IgD-negative memory B cell (primary cell): ENCODE data around the gene ZFP36. TPM values are rescaled to one million over a fixed set of nuclear protein-coding genes. Genes with fewer than 3 reads are reported as not detected.
A peak's percentile ranks its signal among the peaks of the same experiment; 100 is the strongest.

ENCODE experiments used
- H3K27ac Mint-ChIP-seq, 3 donors: one replicate each; pipeline ENCODE4 v1.8.0; 2020 to 2022; ENCODE audit warnings: mild to moderate bottlenecking in 3 of 3, mixed read lengths in 3 of 3, moderate library complexity in 1 of 3
- H3K27me3 Mint-ChIP-seq: one replicate; pipeline ENCODE4 v1.8.0; 2021; ENCODE audit warnings: mixed read lengths
- H3K36me3 Mint-ChIP-seq: one replicate; pipeline ENCODE4 v1.8.0; 2020; ENCODE audit warnings: mild to moderate bottlenecking, mixed read lengths
- H3K4me1 Mint-ChIP-seq, 3 donors: one replicate each; pipeline ENCODE4 v1.8.0; 2020 to 2022; ENCODE audit warnings: mixed read lengths in 3 of 3, mild to moderate bottlenecking in 1 of 3
- H3K4me3 Mint-ChIP-seq, 4 donors: one replicate each; pipeline ENCODE4 v1.8.0; 2020 to 2022; ENCODE audit warnings: mild to moderate bottlenecking in 4 of 4, mixed read lengths in 4 of 4, moderate library complexity in 3 of 4
- H3K9me3 Mint-ChIP-seq, 3 donors: one replicate each; pipeline ENCODE4 v1.8.0; 2020 to 2021; ENCODE audit warnings: mixed read lengths in 3 of 3, mild to moderate bottlenecking in 1 of 3
- polyA plus RNA-seq: library from polyadenylated mRNA; unstranded; fragments of 300-500 nt; fragmentation: Illumina TruSeq; gene quantifications from one replicate; pipeline ENCODE4 v1.2.3, GENCODE V29; 2021

The ZFP36 gene
- polyA plus RNA-seq, 1 donor from 2014 or later = 579 TPM

DNA sequence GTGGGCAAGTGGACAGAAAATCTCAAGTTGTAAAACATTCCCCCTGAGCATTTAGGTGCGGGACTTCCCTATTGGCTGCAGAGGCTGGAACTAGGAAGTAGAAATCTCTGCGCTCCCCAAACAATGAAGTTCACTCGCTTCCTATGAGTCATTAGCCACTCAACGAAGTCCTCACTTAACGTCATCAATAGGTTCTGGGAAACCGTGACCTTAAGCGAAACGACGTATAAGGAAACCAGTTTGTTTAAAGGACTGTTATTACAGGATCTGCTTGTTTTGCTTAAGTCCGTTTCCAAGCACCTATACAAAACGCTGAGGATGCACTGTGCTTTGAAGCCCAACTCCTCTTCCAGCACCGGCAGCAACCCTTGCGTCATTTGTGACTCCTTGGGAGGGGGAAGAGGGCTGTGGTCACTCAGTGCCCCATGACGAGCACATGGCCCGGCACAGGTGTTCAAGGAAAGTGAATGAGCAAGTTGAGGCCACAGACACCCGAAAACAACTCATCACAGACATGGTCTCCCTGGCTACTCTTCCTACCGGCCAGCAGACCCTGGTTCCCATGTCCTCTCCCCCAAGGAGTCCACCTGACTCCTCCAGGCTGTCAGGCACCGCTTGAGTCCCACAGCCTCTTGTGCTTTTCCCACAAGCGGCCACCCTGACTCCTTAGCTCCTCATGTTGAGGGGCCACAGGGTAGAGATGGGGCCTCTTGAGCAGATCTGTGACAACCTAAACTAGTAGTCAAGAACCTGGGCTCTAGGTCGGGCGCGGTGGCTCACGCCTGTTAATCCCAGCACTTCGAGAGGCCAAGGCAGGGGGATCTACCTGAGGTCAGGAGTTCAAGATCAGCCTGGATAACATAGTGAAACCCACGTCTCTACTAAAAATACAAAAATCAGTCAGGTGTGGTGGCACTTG, 24.3 kb downstream of the ZFP36 start:
- H3K4me3 Mint-ChIP-seq = peak overlapping the region in 2 of 4 donors; percentile 78 to 79
- no peaks in the 10 kb centered on the region for H3K9me3 Mint-ChIP-seq
- no peaks in the 10 kb centered on the region for H3K27me3 Mint-ChIP-seq
- H3K36me3 Mint-ChIP-seq = peaks cover 6% of the 10 kb centered on the region
- peak overlapping the region; percentile 33 to 91 (median 73) for H3K27ac Mint-ChIP-seq
- H3K4me1 Mint-ChIP-seq = peaks cover 18 to 27% (median 26%) of the 10 kb centered on the region in 3 donors

DNA sequence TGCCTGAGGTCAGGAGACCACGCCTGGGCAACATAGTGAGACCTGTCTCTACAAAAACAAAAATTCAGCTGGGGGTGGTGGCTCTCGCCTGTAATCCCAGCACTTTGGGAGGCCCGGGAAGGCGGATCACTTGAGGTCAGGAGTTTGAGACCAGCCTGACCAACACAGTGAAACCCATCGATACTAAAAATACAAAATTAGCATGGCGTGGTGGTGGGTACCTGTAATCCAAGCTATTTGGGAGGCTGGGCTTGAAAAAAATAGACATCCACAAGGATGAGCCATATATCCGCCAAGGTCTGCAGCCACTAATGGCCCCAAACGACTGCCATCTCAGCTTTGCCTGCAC, 26.0 kb downstream of the ZFP36 start:
- H3K4me3 Mint-ChIP-seq = peak overlapping the region in 2 of 4 donors; percentile 17 to 84
- peaks cover 6% of the 10 kb centered on the region for H3K36me3 Mint-ChIP-seq
- no peaks in the 10 kb centered on the region for H3K27me3 Mint-ChIP-seq
- peaks cover 25 to 30% (median 27%) of the 10 kb centered on the region in 3 donors for H3K4me1 Mint-ChIP-seq
- H3K27ac Mint-ChIP-seq = peak overlapping the region; percentile 39 to 91 (median 59)
- H3K9me3 Mint-ChIP-seq = no peaks in the 10 kb centered on the region

DNA sequence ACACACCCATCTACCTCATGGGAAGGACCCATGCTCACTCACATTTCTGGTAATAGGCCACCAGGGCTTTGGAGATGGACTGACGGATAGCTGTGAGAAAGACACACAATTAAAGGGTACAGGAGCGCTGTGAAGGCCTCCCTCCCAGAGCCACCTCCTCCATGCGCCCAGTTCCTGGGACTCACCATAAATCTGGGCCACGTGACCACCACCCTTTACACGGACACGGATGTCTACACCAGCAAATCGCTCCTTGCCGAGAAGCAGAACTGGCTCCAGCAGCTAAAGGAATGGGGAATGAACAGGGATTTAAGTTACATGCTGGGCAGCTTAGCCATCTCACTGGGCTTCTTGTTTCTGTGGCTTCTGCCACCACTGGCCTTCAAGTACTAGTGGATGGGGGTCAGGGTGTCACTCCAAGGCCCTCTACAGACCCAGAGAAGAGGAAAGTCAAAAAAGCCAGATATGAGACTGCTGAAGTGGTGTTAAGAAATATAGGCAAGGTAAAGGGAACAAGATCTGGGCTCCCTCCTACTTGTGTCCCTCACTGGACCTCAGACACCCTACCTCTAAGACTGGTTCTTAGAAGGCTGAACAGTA, 26.9 kb downstream of the ZFP36 start:
- H3K36me3 Mint-ChIP-seq = peaks cover 6% of the 10 kb centered on the region
- H3K4me3 Mint-ChIP-seq = peak overlapping the region in 3 of 4 donors; percentile 33 to 100 (median 84)
- H3K9me3 Mint-ChIP-seq = no peaks in the 10 kb centered on the region
- H3K27ac Mint-ChIP-seq = peak overlapping the region; percentile 63 to 94 (median 91)
- H3K4me1 Mint-ChIP-seq = peaks cover 25 to 30% (median 27%) of the 10 kb centered on the region in 3 donors
- no peaks in the 10 kb centered on the region for H3K27me3 Mint-ChIP-seq

DNA sequence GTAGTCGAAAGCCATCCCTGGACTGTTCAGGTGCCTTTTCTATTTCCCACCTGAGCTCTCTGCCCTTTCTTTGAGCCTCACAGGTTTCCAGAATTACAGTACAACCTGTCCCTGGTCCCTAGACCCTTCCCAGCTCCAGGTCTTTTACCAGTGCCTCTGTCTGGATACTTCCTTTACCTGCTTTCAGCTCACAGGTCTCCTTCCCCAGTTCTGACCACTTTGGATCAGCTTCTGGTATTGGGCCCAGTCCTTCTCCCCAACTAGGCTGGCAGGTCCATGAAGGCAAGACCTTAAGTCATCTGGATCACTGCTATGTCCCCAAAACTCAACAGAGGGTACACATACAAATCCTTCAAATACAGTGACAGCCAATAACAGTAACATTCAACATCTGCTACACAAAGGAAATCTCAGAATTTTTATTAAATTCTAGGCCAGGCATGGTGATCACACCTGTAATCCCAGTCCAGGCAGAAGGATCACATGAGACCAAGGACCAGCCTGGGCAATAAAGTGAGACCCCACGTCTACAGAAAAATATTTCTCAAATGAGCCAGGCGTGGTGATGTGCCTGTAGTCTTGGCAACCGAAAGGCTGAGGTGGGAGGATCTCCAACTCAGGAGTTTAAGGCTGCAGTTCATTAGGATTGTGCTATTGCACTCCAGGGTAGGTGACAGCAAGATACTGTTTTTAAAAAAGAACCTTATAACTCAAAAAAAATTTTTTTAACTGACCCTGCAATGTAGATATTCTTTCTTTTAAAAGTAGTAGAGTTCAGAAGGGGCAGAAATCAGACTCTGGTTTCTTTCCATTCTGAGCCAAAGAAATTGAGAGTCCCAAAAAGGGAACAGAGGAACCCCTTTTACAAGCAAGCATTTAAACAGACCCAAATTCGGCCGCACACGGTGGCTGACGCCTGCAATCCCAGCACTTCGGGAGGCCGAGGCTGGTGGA, 27.8 kb downstream of the ZFP36 start:
- Mint-ChIP-seq H3K27me3 (no peaks in the 10 kb centered on the region), H3K4me3 (peak overlapping the region; percentile 94 to 100 (median 99)), H3K27ac (peak overlapping the region; percentile 67 to 94 (median 91)), H3K4me1 (peaks cover 25 to 30% (median 27%) of the 10 kb centered on the region in 3 donors), H3K9me3 (no peaks in the 10 kb centered on the region), H3K36me3 (peaks cover 6% of the 10 kb centered on the region)

DNA sequence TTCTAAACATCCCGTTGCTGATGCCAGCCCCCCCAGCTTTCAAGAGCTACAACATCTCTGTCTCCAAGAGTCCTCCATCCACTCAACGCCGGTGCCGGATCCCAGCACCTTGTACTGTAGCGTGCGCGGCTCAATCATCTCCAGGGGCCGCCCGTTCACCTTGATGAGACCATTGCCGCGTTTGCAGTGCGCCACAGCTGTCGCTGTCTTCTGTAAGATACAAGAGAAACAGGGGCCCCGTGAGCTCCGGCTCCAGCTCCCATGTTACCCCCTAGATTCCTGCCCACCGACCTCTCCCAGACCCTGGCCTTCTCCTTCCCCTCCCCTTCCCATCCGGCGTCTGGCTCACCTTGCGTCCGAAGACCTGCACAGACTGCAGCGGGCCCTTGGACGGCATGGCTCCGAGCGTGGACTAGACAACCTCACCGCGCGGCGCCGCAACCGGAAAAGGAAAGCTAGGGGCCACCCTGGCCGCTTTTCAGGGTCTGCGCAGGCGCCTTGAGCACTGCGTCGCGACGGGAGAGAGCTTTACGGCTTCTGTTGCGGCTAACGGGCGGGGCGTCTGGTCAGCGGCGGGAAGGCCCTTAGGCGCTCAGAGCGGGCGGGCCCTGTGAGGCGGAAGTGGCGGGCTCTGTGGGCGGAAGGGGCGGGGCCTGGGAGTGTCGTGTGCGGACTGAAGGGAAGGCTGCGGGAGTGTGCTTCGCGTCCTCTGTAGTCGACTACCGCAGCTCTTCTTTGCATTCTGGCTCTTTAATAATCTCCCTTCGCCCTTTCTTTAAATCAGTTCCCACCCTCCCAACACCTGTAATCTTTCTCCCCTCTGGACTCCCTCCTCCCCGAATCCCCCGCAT, 29.1 kb downstream of the ZFP36 start, which contains the start of gene RPS16:
Gene RPS16 (minus strand): TSS at position 451 of the 851 bp plus-strand sequence. CDS start 54 bp downstream, at position 397.
- Mint-ChIP-seq H3K36me3 (peaks cover 7% of the 10 kb centered on the region), H3K9me3 (no peaks in the 10 kb centered on the region), H3K27ac (peak within 1 kb of the TSS; percentile 91 to 98 (median 94)), H3K4me3 (peak within 1 kb of the TSS; percentile 94 to 100 (median 99)), H3K4me1 (peaks cover 28 to 31% (median 28%) of the 10 kb centered on the region in 3 donors), H3K27me3 (no peaks in the 10 kb centered on the region)

DNA sequence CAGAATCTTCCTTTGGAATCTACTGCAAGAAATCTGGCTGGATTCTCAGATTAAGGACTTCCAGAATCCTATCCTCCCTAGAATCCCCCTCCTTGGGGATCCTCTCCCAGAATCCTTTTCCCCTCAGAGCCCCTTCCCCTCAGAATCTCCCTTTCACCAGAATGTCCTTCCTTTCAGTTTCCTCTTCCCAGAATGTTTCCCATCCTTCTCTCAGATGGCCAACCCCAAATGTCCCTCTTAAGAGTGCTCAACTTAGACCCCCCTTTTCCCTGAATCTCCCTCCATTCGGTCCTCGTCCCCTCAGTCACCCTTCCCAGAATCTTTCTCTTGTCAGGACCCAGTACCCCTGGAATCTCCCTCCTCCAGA, 29.7 kb downstream of the ZFP36 start:
- Mint-ChIP-seq H3K36me3 (peaks cover 7% of the 10 kb centered on the region), H3K4me1 (peaks cover 25 to 29% (median 25%) of the 10 kb centered on the region in 3 donors), H3K9me3 (no peaks in the 10 kb centered on the region), H3K27me3 (no peaks in the 10 kb centered on the region), H3K27ac (peak overlapping the region; percentile 91 to 98 (median 94)), H3K4me3 (peak overlapping the region; percentile 94 to 100 (median 99))

DNA sequence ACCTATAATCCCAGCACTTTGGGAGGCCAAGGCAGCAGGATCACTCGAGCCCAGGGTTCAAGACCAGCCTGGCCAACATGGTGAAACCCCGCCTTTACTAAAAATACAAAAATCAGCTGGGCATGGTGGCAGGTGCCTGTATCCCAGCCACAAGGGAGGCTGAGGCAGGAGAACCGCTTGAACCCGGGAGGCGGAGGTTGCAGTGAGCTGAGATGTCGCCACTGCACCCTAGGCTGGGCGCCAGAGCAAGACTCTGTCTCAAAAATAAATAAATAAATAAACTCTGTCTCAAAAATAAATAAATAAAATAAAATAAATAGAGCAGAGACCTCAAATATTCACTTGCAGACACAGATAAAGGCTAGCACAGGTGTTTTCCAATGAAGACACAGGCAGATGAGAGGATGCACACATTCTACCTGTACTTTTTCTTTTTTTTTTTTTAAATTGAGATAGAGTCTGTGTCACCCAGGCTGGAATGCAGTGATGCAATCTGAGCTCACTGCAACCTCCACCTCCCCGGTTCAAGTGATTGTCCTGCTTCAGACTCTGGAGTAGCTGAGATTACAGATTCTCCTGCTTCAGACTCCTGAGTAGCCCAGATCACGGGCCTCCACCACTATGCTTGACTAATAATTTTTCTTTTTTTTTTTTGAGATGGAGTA, 31.8 kb downstream of the ZFP36 start:
- H3K4me3 Mint-ChIP-seq = no peak overlapping the region
- no peaks in the 10 kb centered on the region for H3K9me3 Mint-ChIP-seq
- peaks cover 1% of the 10 kb centered on the region for H3K36me3 Mint-ChIP-seq
- H3K27me3 Mint-ChIP-seq = no peaks in the 10 kb centered on the region
- H3K4me1 Mint-ChIP-seq = peaks cover 18 to 25% (median 25%) of the 10 kb centered on the region in 3 donors
- peak overlapping the region in 1 of 3 donors; percentile 61 for H3K27ac Mint-ChIP-seq

DNA sequence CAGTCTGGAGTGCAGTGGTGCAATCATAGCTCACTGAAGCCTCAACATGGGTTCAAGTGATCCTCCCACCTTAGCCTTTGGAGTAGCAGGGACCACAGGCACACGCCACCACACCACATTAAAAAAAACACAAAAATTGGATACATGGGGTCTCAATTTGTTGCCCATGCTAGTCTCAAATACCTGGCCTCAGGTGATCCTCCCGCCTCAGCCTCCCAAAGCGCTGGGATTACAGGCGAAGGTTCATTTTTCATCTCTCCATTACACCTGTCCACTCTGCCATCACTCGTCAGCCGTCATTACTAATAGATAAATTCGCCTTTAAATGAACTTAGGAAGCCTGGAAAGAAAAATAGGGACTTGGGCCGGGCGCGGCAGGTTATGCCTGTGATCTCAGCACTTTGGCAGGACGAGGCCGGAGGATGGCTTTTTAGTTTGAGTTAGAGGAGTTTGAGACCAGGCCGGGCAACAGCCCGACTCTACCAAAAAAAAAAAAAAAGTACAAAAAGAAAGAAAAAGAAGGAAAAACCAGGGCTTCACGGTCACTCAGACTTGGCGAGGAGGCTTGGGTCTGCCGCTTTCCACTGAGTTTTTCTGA, 38.0 kb downstream of the ZFP36 start:
- Mint-ChIP-seq H3K36me3 (no peaks in the 10 kb centered on the region), H3K27ac (peak overlapping the region; percentile 88 to 97 (median 94)), H3K27me3 (no peaks in the 10 kb centered on the region), H3K4me1 (peaks cover 39 to 40% (median 39%) of the 10 kb centered on the region in 3 donors), H3K9me3 (no peaks in the 10 kb centered on the region), H3K4me3 (peak overlapping the region; percentile 92 to 100 (median 96))

DNA sequence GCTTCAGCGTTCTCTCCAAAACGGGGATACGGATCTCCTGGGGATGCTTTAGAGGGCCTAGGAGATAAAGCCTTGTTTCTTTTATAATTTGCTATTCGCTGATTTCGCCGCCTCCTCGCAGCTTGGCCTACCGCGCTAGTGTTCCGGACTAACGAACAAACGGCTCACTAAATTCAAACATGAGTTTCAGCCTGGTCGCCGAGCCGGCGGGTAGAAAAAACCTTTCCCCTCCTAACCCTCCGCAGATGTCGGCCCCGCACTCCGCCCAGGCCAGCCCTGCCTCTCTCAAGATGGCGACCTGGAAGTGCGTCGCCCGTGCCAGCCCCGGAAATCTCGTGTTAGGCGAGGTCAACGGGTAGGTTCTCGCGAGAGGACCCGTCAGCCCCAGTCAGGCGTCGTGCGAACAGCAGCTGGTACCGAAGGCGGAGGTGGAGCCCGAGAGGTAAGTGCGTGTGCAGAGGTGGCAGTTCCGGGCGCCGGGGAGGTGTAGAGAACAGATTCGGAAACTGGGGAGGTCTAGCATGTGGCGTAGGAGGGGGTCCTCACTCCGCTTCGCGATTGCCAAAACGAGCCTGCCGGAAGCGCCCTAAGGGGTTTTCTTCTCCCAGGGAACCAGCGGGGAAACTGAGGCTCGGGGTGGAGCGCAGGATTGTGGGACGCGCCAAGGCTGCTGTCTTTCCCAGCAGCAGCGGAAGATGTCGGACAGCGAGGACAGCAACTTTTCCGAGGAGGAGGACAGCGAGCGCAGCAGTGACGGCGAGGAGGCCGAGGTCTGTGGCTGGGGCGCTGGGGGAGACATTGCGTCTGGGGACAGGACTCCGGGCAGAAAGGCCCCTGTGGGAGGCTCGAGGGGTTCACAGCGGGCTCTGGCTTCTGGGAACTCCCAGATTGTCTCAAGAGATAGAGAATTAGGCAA, 38.8 kb downstream of the ZFP36 start, which contains the start of gene SUPT5H:
Gene SUPT5H (plus strand): TSS at position 387 of the 916 bp plus-strand sequence. CDS start 309 bp downstream, at position 696.
- Mint-ChIP-seq H3K36me3 (no peaks in the 10 kb centered on the region), H3K4me3 (peak within 1 kb of the TSS; percentile 92 to 100 (median 96)), H3K27me3 (no peaks in the 10 kb centered on the region), H3K27ac (peak within 1 kb of the TSS; percentile 88 to 97 (median 94)), H3K9me3 (no peaks in the 10 kb centered on the region), H3K4me1 (peaks cover 35 to 40% (median 36%) of the 10 kb centered on the region in 3 donors)

DNA sequence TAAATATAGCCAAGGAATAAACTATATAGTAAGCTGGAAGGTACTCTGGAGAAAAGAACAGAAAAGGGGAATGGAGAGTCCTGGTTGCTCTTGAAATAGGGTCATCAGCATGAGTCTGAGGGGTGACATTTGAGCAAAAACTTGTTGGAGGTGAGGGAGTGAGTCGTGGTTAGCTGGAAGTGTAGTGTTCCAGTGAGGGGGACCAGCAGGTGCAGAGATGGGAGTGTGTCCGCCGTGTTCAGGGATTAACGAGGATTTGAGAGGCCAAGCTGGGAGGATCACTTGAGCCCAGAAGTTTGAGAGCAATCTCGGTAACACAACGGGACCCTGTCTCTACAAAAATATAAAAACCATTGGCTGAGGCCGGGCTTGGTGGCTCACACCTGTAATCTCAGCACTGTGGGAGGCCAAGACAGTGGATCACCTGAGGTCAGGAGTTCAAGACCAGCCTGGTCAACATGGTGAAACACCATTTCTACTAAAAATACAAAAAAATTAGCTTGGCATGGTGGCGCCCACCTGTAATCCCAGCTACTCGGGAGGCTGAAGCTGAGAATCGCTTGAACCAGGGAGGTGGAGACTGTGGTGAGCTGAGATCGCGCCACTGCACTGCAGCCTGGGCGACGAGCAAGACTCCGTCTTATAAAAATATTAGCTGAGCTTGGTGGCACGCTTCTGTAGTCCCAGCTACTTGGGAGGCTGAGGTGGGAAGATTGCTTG, 39.9 kb downstream of the ZFP36 start:
- Mint-ChIP-seq H3K36me3 (no peaks in the 10 kb centered on the region), H3K27me3 (no peaks in the 10 kb centered on the region), H3K4me3 (peak overlapping the region; percentile 92 to 100 (median 96)), H3K4me1 (peaks cover 37 to 45% (median 39%) of the 10 kb centered on the region in 3 donors), H3K27ac (peak overlapping the region; percentile 88 to 97 (median 94)), H3K9me3 (no peaks in the 10 kb centered on the region)

DNA sequence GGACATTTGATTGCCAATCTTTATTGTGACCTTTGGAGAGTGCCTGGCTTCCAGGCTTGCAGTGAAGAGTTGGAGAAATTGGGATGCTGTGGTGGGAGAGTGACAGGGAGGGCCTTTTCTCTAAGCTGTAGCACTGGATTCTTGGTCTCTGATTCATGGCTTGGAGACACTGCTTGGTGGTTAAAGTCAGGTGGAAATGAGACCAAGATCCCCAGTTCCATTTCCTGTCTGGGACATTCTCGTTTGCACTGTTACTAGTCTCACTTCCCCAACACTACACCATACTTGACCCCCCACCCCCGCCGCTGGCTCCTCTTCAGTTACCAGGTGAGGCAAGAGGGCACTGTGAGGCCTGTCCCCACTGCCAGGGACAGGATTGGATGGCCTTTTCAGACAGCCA, 41.6 kb downstream of the ZFP36 start:
- no peaks in the 10 kb centered on the region for H3K9me3 Mint-ChIP-seq
- H3K36me3 Mint-ChIP-seq = no peaks in the 10 kb centered on the region
- H3K4me1 Mint-ChIP-seq = peaks cover 43 to 59% (median 49%) of the 10 kb centered on the region in 3 donors
- peak overlapping the region; percentile 89 to 94 (median 92) for H3K27ac Mint-ChIP-seq
- H3K4me3 Mint-ChIP-seq = peak overlapping the region; percentile 64 to 100 (median 90)
- no peaks in the 10 kb centered on the region for H3K27me3 Mint-ChIP-seq
